GM18511 (cell line): ENCODE results near the gene SDHB.

Experiments used
- ATAC-seq: cut with Tn5 transposase; IDR thresholded peaks from one replicate; pipeline ENCODE4 v1.9.1; 2021; ENCODE audit warnings: mild to moderate bottlenecking, moderate library complexity; ENCODE audit not compliant: unreplicated experiment

The SDHB gene

DNA sequence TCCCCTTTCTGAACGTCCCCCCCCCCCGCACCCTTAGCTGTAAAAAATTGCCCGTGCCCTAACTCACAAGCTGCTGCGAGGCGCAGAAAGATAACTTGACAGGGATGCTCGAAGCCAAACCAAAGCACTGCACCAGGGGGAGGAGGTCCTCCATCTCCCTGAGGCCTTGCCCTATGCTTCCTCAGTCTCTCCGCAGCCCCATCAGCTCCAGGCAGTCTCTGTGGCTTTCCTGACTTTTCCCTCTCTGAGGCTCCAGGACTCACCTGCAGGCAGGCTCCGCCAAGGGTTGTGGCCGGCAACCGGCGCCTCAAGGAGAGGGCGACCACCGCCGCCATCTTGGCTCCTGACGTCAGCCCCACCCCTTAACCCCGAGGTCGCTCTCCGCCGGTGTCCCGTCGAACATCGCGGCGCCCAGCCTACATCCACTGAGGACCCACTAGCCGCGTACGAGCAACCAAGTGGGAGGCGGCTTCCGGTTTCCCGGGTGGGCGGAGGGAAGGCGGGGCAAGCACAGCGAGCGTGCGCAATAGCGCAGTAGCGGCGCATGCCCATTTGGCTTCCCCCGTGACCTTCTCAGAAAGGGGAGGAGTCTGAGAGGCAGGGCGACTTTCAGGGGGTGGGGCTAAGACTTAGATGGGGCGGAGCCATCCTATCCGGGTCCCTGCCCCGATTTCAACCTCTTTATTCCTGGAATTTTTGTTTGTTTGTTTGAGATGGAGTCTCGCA lies at the start of gene SDHB:
Gene SDHB (minus strand): TSS at position 348 of the 726 bp plus-strand sequence. CDS start 13 bp downstream, at position 335.
- peak; percentile 97 for ATAC-seq

DNA sequence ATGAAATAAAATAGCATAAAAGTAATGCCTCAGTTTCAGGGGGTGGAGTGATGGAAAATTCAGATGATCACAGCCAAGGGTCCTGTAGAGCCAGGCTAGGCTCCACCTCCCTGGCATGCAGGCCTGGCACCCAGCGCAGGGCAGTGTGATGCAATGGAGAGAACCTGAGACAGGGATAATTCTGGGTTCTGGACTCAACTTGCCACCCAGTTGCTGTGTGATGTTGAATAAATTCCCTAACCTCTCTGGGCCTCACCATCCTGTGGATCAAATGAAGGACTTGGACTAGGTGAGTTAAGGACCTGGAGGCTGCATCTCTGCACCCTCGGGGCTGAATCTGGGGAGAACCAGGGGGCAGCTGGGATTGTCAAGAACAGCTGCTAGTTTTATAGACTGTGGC lies 48.4 kb upstream of the SDHB start:
- no peak for ATAC-seq

DNA sequence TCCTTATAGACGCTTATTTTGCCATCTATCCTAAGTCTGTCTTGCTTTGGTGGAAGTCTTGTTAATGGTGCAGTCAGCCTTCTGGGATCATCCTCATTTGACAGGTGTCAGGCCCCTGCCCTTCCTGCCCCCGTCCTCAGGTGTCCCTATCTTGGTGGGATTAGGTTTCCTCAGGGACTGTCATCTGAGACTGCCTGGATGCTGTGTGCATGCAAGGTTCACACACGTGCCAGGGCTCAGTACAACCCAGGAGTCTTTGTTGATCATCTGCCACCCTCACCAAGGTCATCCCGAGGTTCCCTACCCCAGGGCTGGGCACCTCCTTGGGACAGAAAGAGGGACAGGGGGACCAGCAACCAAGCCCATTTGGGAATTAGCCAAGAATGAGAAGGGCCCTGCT lies 47.4 kb upstream of the SDHB start:
- ATAC-seq = no peak

DNA sequence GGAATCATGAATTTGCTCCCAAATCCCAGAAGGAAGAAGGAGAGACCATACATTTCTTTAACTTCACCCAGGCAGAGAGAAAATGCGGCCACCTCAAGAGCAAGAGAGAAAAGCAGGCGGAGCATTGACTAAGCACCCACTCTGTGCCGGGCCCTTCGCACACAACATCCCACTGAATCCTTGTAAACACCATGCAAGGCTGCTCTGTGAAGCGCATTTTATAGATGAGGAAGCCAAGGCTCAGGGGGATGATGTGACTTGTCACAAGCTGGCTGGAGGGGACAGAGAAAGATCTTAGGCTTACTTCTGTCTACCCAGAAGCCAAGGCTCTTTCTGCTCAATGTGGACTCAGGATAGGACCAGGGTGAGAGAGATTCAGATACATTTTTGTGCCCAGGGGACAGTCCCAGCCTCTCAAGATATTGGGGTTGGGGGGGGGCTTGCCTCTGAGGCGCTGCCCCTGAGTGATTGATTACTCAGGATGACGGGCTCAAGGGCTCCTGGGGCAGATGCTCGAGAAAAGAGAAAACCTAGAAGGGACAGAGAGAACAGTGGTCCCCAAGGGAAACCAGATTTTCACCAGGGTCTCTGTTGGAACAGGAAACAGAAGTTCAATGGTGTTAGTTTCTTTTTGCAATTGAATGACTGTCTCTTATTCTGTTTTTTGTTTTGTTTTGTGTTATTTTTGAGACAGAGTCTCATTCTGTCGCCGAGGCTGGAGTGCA lies 45.9 kb upstream of the SDHB start:
- ATAC-seq = no peak

DNA sequence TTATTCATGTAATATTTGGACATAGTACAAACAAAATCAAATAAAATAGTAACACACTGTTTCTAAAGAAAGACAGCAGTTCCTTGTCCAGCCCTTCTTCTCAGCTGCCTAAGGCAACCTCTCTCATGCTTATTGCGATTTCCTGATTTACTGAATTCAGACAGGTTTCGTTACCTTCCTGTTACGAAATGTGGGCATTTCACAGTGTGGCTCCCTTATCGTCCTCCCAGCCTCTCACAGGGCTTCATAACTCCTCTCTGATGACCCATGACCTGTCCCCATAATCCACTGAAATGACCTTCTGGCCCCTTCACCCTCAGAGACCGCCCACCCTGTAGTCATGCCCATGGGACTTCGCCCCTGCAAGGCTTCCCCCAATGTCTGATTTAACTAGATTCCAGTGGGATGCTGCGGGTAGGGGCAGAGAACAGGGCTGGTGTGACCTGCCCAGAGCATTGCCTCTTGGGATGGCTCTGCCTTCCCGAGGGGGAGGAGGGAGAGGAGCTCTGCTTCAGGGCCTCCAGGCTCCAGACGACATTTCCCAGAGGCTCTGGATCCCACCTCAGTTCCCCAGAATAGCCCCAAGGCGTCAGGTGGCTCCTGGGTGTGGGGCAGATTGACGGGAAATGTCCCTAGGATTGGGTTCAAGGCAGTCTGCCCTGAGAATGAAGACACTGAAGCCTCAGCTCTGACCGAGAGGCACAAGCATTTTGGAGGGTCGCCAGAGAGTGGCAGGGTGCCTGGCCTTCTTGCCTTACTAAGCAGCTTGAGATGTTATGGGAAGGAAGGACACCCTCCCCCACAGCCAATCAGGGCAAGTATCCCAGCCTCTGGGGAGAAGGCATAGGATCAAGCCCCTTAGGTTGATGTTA lies 44.9 kb upstream of the SDHB start:
- ATAC-seq = no peak

DNA sequence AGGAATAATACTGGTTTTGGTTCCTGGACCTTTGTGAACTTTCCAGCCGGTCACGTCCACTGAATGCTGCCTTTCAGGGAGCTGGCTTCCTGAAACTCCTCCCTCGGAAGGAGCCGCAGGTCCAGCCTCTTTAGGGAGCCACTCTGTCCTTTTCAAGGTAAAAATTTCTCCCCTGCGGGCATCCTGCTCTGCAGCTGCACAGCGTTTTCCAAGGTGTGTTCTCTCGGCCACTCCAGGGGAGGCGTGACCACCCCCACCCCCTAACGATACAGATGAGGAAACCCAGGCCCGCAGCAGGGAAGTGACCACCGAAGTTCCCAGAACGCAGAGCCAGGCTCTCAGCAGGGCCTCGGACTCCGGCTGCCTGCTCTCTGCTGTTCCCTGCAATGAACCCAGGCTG lies 44.0 kb upstream of the SDHB start:
- ATAC-seq = no peak

DNA sequence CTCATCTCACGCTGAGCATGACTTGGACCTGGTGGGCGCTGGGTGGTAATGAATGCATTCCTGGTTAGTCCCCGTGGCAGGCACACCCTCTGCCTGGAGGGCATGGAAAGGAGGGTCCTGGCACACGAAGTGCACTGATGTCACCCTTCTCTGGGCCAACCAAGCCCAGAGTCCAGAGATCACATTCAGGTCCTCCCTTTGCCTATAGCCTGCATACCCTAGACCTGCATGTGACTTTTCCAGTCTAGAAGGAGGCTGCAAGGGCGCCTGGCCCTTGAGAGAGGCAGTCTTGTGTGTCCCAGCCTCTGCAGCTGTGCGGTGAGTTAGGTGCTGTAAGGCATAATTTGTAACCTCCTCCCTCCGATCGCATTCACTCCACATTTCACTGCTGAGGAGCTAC lies 43.3 kb upstream of the SDHB start:
- no peak for ATAC-seq

DNA sequence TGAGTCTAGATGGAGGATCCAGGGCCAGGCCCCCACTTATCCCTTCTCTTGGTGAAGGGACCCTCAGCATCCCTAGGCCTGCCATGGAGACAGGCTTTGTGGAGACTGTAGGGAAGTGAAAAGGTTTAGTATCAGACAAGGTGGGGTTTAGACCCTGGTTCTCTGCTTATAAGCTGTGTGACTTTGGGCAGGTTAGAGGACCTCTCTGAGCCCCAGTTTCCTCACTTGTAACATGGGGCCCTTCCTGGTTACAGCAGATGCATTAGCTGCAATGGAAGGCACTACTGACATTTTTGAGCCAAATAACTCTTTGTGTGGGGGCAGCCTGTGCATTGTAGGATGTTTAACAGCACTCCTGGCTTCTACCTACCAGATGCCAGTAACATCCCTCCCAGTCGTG lies 42.8 kb upstream of the SDHB start:
- no peak for ATAC-seq

DNA sequence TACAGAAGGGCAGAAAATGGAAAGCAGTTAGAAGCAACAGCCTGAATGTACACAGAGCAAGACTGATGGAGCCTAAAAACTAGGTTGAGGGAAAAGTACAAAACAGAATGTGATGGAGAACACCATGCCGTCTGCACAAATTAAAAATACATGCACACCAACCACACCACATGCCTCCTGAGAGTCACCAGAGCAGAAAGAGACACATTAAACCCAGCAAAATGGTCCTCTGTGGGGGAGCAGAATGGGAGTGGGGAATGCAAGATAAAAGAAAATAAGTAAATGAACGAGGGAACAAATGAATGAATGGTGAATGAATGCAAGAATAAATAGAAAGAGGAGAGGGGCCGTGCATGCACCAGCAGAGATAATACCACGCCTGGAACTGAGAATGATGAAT lies 41.3 kb upstream of the SDHB start:
- ATAC-seq = no peak

DNA sequence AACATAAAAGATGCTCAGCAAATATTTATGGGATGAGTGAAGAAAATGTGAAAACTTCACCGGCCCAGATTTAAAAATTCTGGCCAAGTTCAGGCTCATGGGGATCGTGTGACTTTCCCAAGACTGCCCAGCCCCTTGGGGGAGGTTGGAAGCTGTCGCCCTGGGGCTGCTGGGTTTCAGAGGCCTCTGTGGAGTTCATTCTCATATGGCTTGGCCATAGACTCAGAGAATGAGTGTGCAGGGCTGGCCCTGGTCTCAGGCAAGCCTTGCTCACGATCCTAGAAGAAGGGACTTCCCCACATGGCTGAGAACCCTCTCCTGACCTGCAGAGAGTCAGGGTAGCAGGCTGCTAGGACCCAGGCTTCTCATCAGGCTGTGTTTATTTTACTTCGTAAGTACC lies 40.8 kb upstream of the SDHB start:
- peak; percentile 67 for ATAC-seq

DNA sequence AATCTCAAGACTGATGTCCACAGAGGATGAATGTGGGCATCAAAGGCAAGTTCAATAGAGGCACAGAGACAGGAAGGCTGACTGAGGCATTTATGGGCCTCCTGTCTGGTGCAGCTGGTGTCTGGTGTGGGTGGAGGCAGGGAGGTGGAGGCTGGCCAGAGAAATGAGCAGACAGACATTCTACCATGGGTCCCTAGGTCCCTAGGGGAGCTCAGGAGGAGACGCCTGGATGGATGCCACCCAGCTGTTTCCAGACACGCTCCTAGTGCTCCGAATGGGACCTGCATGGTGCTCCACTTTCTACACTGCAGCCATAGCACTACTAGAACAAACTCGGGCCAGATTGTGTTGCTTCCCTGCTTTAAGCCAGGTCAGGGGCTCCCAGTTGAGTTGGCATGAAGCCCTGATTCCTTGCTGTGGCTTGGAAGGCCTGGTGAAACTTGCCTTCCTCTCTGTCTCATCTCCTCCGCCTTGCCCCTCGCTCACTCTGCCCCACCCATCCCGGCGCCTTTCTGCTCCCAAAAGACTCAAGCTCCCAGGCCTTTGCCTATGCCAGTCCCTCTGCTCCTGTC lies 40.1 kb upstream of the SDHB start:
- no peak for ATAC-seq

DNA sequence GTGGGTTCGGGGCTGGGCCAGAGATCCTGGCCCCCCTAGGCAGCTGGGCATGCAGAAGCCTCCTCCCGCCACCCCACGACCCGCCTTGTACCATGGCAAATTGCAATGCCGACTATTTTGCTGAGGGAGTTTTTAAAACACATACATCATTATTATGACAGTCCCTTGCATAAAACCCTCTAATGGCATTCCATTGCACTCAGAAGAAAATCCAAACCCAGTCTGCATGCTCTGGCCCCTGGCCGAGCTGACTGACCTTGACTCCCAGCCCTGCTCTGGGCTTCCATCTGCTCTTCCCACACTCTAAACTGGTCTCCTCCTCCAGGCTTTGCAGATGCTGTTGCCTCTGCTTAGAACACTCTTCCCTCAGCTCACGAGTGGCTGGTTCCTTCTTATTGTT lies 37.4 kb upstream of the SDHB start:
- no peak for ATAC-seq

DNA sequence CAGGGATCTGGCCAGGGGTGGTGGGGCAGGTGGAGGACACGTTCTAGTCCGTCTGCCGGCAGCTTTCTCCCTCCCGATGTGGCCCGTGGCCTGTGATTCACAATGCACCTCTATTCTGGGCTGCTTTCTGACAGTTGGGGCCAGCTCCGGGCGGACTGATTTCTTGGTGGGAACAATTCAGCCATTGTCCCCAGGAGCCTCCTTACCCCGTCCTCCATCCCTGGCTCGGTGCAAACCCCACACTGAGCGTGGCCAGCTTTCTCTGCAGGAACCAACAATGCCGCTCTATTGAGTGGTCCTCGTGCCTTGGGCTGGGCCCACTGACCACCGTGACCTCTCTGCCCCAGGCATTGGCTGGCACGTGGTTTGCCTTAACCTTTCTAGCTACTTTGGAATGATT lies 35.7 kb upstream of the SDHB start:
- ATAC-seq = no peak

DNA sequence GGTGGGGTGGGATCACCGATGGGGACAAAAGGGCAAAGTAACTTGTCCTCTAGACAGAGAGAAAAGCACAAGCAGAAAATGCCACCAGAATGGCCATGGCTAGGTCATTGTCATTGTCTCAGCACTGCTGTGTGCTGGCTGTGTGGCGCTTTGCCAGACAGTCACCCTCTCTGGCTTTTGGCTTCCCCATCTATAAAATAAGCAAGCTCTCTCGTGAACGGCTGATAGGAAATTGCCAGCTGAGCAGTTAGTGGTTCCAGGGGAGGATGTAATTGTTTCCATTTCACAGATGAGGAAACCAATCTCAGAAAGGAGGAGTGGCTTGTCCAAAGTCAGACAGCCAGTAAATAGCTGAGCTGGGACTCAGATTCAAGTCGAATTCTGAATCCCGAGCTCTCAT lies 32.9 kb upstream of the SDHB start:
- no peak for ATAC-seq

DNA sequence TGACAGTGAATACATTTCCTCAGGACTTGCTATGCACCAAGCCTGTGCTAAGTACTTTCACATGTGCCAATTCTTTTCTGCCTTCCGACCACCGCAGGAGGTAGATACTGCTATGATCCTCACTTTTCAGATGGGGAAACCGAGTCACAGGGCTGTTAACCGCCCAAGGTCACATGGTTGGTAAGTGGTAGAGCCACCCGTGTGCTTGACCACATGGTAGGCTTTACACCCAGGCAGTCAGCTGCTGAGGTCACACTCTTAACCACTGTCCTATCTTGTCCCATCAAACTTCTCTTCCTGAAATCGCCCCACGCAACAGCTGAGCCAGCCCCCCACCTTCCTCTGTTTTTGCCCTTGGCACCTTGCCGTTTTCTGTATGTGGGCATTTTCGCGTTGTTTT lies 31.0 kb upstream of the SDHB start:
- no peak for ATAC-seq

DNA sequence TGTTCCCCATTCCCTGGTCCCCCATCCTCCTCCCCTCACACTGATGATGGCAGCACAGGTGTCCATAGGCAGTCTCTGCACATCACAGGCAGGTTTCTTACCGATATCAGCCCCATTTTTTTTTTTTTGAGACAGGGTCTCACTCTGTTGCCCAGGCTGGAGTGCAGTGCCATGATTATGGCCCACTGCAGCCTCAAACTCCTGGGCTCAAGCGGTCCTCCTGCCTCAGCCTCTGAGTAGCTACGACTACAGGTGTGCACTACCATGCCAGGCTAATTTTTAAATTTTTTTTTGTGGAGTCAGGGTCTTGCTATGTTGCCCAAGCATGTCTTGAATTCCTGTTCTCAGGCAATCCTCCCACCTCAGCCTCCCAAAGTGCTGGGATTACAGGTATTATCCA lies 28.9 kb upstream of the SDHB start:
- ATAC-seq = no peak

DNA sequence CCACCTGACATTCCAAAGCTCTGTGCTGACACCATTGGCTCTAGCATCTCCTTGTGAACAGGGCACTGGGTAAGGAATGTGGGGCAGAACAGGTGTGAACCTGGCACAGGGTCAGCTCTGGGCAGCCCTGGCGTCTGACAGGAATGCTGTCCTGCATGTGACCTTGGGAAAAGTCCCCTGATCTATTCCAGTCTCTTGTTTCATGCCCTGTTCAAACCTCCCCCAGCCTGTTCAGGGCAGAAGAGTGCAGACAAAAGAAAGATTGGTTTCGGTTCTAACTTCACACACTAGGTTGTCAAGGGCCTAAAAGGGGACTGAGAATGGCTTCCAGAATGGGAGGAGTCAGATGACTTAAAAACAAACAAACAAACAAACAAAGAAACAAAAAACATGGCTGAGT lies 27.6 kb upstream of the SDHB start:
- ATAC-seq = no peak

DNA sequence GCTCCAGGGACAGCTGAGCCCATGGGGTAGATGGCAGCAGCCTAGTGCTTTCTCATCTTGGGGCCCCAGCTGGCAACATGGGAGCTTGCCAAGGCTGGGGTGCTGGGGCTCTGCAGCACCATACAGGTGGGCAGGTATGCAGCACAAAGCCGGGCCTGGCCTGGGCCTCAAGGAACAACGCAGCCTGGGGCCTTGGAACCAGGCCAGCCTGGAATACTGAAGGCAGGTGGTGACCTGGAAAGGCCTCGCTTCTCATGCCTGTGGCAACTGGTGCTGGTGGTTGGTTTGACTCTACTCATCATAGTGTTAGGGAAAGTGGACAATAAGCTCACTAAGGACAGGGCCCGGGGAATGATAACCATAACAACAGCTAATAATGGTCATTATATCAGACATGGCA lies 27.0 kb upstream of the SDHB start:
- no peak for ATAC-seq

DNA sequence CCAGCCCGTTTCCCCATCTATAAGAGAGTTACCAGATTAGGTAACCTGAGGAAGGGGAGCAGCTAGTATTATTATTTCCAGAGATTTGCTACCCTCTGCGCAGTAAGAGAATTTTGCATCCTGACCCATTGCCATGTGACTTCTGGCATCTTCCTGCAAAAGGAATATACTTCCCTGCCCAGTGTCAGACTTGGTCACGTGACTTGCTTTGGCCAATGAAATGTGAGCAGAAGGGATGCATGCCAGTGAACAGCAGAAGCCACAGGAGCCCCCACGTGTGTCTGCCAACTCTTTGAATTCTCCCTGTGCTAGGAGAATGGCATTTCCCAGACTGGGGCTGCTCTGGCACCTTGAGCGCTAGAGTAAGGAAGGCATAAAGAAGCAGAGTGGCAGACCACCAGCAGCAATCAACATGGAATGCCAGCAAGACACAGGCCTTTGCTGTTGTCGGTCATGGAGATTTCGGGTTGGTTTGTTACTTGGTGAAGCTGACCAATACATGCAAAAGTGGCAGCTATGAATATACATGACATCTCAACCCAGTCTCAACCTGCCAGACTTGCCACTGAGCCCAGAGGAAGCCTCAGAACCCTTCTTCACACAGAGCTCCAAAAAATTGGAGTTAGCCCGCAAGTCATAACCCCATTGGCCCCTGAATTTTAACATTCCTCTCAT lies 26.4 kb upstream of the SDHB start:
- ATAC-seq = no peak

DNA sequence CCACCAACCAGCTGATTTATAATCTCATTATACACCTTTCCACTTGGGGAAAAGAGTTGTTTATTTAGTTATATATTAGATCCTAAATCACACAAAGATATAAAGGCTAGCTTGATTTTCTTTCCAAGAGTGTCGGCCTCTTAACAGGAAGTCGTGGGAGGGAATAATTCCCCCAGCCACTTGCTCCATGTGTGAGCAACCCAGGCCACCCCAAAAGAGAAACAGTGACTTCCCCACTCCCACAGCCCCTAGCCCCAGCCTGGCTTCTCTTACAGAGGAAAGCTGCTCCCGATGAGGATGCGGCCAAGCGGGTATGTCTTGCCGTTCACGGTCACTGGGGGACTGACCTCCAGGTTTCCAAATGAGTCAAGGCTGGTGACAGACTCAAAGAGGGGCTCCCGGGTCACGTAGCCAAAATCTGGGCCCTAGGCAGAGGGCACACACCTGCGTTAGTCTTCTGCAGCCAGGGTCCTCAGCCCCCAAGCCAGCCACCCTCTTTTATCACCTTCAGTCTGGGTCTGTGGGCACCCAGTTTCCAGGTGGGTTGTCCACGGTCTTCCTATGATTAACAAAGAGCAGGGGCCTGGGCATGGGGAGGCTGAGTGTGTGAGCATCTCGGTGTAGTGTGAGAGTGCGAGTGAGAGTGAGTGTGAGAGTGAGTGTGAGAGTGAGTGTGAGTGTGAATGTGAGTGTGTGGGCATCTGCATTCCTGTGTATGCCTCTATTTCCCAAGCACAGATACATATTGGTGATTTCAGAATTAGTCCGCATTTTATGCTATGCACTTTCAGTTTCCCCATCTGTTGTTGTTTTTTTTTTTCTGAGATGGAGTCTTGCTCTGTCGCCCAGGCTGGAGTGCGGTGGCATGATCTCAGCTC lies 25.4 kb upstream of the SDHB start:
- ATAC-seq = no peak
